ENCODE results near the gene SERPINB1.

Gene SERPINB1

GRCh38 chr6:2873643-2874042, 32.0 kb upstream of the SERPINB1 start:
- CTCF ChIA-PET, result interaction anchor here (1.3 kb wide), 1 partner anchor 38 kb away, joined by 3 read pairs; no protein-coding TSS in a partner anchor
- no peak for TF ChIP-seq CTCF (IDR thresholded peaks at IDR 0.05; ENCODE audit: control extremely low read depth, extremely low read depth, low read depth, missing control alignments)
- POLR2A ChIA-PET, result no interaction called here
- DNase-seq (ENCODE audit: extremely low spot score), result no peak

- CTCF ChIA-PET, result interaction anchor here (1.2 to 2.2 kb wide), 6 partner anchors 9 to 39 kb away, joined by 3 to 5 read pairs (median 3); partner anchors contain the start of gene SERPINB1
- no peak for DNase-seq (ENCODE audit: extremely low spot score)
- POLR2A ChIA-PET, result no interaction called here
- no peak for TF ChIP-seq CTCF (IDR thresholded peaks at IDR 0.05; ENCODE audit: control extremely low read depth, extremely low read depth, low read depth, missing control alignments)
These were observed 31.0 kb upstream of the SERPINB1 start for GRCh38 chr6:2872423-2873358.

GRCh38 chr6:2871953-2872352, 30.3 kb upstream of the SERPINB1 start:
- DNase-seq (ENCODE audit: extremely low spot score), result no peak
- TF ChIP-seq CTCF (IDR thresholded peaks at IDR 0.05; ENCODE audit: control extremely low read depth, extremely low read depth, low read depth, missing control alignments), result no peak
- POLR2A ChIA-PET, result interaction anchor here (0.7 kb wide), 1 partner anchor 192 kb away, joined by 3 read pairs; no protein-coding TSS in a partner anchor
- CTCF ChIA-PET, result interaction anchor here (1.2 to 2.2 kb wide), 6 partner anchors 9 to 81 kb away, joined by 3 to 6 read pairs (median 4); partner anchors contain the start of gene SERPINB1

GRCh38 chr6:2871102-2871501, 29.4 kb upstream of the SERPINB1 start:
- ChIA-PET CTCF (interaction anchor here (0.9 to 3.1 kb wide), 10 partner anchors 10 to 80 kb away, joined by 3 to 8 read pairs (median 4); partner anchors contain the start of gene SERPINB1), POLR2A (no interaction called here)
- TF ChIP-seq CTCF (IDR thresholded peaks at IDR 0.05; ENCODE audit: control extremely low read depth, extremely low read depth, low read depth, missing control alignments), result no peak
- DNase-seq (ENCODE audit: extremely low spot score), result no peak

- no peak for DNase-seq (ENCODE audit: extremely low spot score)
- no peak for TF ChIP-seq CTCF (IDR thresholded peaks at IDR 0.05; ENCODE audit: control extremely low read depth, extremely low read depth, low read depth, missing control alignments)
- ChIA-PET CTCF (interaction anchor here (0.9 to 3.3 kb wide), 12 partner anchors 7 to 79 kb away, joined by 3 to 18 read pairs (median 6); no protein-coding TSS in a partner anchor), POLR2A (interaction anchor here (0.6 to 2.3 kb wide), 4 partner anchors 8 to 194 kb away, joined by 4 to 10 read pairs (median 8); partner anchors contain the start of gene SERPINB9)
These were observed 28.5 kb upstream of the SERPINB1 start for GRCh38 chr6:2870046-2870636.

GRCh38 chr6:2868637-2869036, 27.0 kb upstream of the SERPINB1 start:
- ChIA-PET POLR2A (interaction anchor here (0.5 to 2.3 kb wide), 4 partner anchors 9 to 195 kb away, joined by 3 to 10 read pairs (median 8); partner anchors contain the start of gene SERPINB9), CTCF (interaction anchor here (0.9 to 3.3 kb wide), 12 partner anchors 9 to 195 kb away, joined by 3 to 18 read pairs (median 6); no protein-coding TSS in a partner anchor)
- no peak for TF ChIP-seq CTCF (IDR thresholded peaks at IDR 0.05; ENCODE audit: control extremely low read depth, extremely low read depth, low read depth, missing control alignments)
- no peak for DNase-seq (ENCODE audit: extremely low spot score)
